Measurements from ENCODE around the gene GPBP1L1.
"Not testable (repeated sequence)": the region's sequence is repeated elsewhere in the genome, so short reads cannot be mapped to it uniquely, and the experiment has no call there.

GPBP1L1 gene

GRCh38 chr1:45678489-45678888 is 7.8 kb downstream of the GPBP1L1 start:
- DNase-seq: no peak

DNA sequence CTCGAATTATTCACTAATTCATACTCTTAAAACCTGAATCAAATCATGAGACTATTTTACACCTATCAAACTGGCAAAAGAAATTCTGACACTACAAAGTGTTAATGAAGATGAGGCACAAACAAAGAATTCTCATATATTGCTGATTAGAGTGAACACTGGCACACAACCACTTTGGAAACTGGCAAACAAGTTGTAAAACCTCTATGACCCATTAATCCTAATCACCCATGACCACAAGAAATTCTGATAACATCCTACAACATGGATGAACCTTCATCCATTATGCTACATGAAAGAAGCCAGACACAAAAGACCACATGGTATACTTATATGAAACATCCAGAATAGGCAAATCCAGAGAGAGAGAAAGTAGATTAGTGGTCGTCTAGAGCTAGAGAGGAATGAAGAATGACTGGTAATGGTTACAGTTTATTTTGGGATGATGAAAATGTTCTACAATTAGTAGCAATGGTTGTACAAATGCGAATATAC is 8.5 kb downstream of the GPBP1L1 start:
- no peak for DNase-seq

DNA sequence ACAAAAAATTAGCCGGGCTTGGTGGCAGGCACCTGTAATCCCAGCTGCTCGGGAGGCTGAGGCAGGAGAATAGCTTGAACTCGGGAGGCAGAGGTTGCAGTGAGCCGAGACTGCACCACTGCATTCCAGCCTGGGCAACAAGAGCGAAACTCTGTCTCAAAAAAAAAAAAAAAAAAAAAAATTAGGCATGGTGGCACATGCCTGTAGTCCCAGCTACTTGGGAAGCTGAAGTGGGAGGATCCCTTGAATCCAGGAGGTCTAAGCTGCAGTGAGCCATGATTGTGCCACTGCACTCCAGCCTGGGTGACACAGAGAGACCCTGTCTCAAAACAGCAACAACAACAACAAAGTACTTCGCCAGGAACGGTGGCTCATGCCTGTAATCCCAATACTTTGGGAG is 9.8 kb downstream of the GPBP1L1 start:
- DNase-seq: not testable (repeated sequence)

DNA sequence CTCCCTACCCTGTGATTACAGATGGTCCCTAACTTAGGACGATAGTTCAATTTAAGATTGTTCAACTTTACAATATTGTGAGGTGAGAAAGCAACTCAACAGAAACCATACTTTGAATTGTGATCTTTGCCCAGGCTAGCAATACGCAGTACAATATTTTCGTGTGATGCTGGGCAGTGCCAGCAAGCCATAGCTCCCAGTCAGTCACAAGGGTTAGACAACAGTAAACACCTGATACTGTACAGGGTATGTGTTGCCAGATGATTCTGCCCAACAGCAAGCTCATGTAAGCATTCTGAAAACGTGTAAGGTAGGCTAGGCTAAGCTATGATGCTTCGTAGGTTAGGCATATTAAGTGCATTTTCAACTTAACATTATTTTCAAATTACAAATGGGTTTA is 11.9 kb downstream of the GPBP1L1 start:
- no peak for DNase-seq

- no peak for DNase-seq
These were observed 12.4 kb downstream of the GPBP1L1 start for GRCh38 chr1:45673956-45674355.

- no peak for DNase-seq
These were observed 16.3 kb downstream of the GPBP1L1 start for GRCh38 chr1:45669859-45670655.

DNA sequence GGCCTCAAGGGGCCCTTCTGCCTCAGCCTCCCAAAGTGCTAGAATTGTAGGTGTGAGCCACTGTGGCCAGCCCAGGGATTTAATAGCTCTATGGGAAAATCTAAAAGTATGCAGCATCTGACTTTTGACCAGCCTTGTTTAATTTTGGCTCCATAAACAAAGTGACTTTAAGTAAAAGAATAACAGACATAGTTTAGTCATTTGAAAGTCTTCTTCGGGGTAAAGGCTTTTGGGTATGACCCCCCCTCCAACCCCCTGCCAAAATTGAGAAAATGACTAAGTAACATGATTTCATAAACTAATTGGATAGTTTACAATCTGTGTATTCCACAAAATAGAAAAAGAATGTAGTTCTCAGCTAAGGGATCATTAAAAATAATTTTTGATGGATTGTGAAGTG is 17.0 kb downstream of the GPBP1L1 start:
- no peak for DNase-seq

- DNase-seq: no peak
These were observed 17.8 kb downstream of the GPBP1L1 start for GRCh38 chr1:45668526-45668925.

DNA sequence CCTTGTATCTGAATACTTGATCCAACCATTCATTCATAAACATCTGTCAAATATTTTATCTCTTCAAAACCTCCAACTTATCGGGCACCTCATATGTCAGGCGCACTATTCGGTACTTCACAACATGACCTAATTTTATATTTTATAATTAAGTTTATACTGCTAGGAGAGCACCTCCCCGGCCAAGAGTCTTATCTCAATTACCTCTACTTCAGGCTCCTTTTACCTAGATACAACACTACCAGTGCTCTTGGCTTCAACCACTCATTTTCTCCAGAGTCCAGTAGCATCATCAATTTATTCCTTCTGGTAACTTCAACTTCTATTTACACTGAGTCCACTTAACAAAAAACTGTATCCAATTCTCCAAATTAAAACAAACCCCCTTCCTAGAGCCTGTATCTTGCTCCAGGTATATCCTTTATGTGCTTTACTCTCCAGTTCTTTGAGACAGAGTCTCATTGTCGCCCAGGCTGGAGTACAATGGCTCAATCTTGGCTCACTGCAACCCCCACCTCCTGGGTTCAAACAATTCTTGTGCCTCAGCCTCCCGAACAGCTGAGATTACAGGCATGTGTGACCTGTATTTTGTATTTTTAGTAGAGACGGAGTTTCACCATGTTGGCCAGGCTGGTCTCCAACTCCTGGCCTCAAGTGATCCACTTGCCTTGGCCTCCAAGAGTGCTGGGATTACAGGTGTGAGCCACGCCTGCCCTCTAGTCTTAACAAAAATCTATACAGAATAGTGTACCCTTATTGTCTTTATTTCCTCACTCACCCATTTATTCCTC is 18.8 kb downstream of the GPBP1L1 start:
- no peak for DNase-seq

DNA sequence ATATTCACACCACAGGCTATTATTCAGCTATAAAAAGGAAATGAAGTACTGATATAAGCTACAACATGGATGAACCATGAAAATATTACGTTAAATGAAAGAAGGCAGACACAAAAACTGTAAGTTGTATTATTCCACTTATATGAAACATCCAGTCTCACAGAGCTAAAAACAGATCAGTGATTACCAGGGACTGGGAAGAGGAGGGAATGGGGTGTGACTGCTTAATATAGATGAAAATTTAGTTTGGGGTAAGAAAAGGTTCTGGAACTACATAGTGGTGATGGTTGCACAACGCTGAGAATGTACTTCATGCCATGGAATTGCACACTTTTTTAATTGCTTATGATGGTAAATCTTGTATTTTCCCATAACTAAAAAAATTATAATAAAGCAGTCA is 19.5 kb downstream of the GPBP1L1 start:
- no peak for DNase-seq

DNA sequence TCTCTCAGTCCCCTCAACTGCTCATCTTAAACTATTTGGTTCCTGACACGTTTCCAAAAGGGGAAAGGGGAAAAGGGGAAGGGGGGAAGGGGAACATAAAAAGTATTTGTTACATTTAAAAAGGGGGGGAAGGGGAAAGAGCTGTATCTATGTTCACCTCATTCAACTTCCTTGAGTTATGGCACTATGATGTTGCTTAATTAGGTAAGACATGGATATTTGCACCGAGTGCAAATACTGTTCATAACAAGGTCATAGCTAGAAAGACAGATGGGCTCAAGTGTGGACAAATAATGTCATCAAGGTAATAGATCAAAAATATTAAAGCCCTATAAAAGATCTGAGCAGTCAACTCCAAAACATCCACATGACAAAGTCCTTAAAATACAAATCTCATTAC is 26.0 kb downstream of the GPBP1L1 start:
- DNase-seq: no peak

- DNase-seq: no peak
These were observed 27.1 kb downstream of the GPBP1L1 start for GRCh38 chr1:45659222-45659621.

DNA sequence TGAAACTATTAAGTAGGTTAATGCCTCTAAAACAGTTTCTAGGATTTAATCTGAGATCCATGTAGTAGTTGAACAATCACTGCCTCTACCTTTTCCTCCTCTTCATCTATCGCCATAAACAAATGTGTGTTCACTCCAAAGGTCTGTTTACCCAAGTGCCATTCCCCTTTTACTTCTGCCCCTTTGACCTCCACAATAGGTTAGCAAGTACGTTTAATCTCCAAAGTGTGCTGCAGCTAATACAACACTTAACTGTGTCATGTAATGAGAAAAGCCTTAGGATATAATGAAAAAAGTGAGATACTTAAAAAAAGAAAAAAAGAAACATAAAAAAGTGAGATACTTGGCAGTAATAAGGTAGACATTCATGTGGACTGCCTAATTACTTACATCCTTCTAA is 28.2 kb downstream of the GPBP1L1 start:
- no peak for DNase-seq

GRCh38 chr1:45656573-45657226 is 29.6 kb downstream of the GPBP1L1 start:
- no peak for DNase-seq

- DNase-seq: no peak
These were observed 31.6 kb downstream of the GPBP1L1 start for GRCh38 chr1:45654540-45655280.

- DNase-seq: no peak
These were observed 38.9 kb downstream of the GPBP1L1 start for GRCh38 chr1:45647248-45648021.

- DNase-seq: no peak
These were observed 41.7 kb downstream of the GPBP1L1 start for GRCh38 chr1:45644661-45645060.

DNA sequence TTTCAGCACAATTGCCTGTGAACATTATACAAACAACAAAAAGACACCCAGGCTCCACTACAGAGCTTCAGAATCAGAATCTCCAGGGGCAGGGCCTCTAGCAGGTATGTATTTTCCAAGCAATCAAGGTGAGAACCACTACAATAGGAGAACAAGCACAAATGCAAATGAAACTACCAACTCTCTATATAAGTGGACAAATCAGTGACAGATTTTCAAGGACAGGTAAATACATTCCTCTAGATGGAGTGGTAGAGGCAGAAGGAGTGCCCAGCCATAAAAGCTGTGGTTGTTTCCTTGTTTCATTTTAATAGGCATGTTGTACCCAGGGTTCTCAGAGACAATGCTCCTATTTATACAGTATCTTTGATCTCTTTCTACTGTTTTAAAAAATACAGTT is 42.4 kb downstream of the GPBP1L1 start:
- DNase-seq: no peak

GRCh38 chr1:45643321-45643720 is 43.0 kb downstream of the GPBP1L1 start:
- DNase-seq: no peak

GRCh38 chr1:45640293-45640692 is 46.0 kb downstream of the GPBP1L1 start:
- no peak for DNase-seq

DNA sequence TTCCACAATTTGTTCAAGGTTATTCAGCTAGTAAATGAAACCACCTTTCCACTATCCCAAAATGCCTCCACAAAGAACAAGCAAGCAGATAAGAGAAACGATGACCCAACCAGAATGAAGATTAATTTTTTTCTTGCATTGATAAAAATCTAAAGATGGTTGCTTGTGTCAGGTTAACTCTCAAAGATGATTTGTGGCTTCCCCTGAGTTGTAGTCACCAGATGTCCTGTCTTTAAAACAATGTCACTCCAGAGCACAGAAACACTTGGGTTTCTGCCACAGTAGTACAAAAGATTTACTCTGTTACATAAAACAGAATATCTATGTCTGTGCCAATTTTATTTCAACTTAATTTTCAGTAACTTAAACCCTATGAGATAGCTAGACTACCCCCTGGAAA is 51.1 kb downstream of the GPBP1L1 start:
- DNase-seq: no peak

GRCh38 chr1:45630429-45630828 is 55.9 kb downstream of the GPBP1L1 start:
- no peak for DNase-seq
